ENCODE measurements around the gene AQP2.

AQP2 gene, protein sequence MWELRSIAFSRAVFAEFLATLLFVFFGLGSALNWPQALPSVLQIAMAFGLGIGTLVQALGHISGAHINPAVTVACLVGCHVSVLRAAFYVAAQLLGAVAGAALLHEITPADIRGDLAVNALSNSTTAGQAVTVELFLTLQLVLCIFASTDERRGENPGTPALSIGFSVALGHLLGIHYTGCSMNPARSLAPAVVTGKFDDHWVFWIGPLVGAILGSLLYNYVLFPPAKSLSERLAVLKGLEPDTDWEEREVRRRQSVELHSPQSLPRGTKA

DNA sequence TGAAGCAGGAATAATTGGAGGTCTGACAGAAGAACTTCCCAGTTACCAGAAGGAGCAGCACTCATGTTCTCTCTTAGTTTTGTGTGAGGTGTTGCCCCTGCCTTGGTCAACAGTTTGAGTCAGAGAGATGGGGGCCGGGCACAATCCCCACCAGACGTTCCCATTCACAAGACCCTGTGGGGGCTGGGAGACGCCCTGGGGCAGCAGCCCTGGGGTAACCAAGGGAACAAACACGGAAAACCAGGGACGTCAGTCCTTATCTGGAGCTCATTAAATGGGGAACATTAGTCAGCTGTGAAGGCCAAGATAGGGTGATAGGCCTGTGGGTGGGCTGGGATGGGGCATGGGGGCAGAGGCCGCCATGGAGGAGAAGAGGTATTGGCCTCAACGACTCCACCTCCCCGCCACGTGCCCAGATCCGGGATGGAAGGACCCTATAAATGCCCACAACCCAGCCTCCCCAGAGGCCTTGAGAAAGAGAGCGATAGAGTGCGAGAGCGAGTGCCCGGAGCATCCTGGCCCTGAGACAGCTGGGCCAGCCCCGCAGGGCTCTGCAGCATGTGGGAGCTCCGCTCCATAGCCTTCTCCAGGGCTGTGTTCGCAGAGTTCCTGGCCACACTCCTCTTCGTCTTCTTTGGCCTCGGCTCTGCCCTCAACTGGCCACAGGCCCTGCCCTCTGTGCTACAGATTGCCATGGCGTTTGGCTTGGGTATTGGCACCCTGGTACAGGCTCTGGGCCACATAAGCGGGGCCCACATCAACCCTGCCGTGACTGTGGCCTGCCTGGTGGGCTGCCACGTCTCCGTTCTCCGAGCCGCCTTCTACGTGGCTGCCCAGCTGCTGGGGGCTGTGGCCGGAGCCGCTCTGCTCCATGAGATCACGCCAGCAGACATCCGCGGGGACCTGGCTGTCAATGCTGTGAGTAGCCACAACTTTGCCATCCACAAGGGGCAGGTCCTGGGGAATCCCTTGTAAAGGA lies at the start of gene AQP2:
TSS of gene AQP2 (plus strand) at position 465 of the 979 bp plus-strand sequence. CDS start at position 559, 94 bp downstream.
- DNase-seq, result no peak

DNA sequence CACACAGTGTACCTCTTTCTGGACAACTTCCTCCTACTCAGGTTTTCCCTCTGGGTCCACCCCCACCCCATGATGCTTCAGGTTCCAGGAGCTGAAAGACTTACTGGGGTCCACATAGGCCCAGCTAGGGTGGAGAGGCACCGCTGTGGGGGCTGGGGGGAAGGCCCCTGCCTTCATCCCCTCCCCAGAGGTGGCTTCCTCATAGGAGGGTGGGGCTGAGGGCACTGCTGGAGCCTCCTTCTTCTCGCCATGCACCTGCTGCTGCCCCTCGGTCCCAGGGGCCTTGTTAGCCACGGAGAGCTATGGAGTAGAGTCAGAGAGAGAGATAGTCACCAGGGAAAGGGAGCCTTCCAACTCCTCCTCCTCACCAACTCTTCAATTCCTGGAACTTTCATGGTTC lies 49.5 kb upstream of the AQP2 start:
- DNase-seq, result no peak

DNA sequence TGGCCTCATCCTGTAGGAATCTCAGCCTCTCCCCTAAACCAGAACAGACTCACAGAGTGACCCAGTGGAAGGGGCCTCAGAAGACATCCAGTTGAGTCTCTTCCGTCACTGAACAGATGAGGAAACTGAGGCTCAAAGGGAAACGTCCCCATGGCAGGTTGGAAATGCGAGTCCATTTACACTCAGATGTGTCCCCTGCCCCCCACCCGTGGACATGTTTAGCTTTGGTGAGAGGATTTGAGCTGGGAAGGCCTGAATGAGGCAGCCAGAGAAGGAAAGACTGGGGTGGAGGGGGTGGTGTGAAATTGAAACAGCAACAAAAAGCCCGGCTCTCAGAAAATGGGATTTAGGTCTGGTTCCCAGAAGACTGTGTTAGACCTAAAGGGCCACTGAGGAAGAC lies 48.6 kb upstream of the AQP2 start:
- DNase-seq, result no peak

DNA sequence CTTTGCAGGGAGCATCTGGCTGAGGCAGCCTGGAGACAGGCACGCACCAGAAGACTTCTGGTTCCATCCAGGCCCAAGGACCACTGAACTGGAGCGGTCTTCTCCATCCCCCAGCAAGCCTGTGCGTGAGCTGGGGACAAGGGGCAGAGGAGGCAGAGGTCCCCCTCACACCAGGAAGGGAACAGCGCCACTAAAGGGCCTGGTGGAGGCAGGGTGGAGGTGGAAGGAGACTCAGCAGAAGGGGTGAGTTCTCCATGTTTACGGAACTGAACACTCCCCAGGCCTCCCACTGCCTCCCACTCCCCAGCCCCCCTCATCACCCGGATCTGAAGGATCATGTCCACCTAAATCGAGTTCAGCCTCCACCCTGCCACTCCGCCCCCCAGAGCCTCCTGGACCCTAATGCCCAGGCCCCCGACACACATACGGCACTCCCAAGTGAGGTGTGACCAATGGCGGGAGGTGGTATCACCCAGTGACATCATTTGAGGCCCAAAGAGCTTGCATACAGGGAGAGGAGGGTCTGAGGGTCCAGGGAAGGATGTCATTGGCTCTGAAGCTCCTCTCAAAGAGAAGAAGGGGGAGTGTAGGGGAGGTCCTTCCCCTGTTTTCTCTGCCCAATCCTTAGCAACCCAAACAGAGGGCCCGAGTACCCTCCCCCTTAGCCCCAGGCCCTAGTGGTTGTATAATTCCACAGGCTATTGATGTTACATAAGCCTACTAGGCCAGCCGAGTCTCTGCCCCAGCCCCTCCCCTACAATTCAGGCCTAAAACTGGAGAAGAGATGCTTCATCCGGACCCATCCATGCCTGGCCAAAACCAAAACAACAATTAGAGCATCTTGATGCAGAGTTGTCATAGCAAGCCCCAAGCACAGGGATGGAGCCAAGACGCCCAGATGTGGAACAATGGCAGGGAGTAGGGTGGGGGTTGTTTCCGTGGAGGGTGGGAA lies 47.9 kb upstream of the AQP2 start:
- no peak for DNase-seq

DNA sequence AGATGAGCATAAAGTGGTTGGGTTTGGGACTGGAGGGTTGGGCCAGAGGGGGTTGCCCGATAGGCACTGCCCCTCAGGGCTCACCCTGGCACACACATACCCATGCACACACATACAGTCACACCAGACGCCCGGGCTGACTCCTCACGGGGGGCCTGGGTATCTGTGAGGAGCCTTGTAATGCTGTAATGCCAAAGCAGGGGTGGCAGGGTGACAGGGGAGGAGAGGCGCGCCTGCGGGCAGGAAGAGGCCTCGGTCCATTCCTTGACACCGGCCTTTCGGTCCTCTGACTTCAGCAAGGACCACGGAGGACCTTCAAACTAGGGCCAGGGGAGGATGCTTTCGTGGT lies 47.2 kb upstream of the AQP2 start:
- no peak for DNase-seq

DNA sequence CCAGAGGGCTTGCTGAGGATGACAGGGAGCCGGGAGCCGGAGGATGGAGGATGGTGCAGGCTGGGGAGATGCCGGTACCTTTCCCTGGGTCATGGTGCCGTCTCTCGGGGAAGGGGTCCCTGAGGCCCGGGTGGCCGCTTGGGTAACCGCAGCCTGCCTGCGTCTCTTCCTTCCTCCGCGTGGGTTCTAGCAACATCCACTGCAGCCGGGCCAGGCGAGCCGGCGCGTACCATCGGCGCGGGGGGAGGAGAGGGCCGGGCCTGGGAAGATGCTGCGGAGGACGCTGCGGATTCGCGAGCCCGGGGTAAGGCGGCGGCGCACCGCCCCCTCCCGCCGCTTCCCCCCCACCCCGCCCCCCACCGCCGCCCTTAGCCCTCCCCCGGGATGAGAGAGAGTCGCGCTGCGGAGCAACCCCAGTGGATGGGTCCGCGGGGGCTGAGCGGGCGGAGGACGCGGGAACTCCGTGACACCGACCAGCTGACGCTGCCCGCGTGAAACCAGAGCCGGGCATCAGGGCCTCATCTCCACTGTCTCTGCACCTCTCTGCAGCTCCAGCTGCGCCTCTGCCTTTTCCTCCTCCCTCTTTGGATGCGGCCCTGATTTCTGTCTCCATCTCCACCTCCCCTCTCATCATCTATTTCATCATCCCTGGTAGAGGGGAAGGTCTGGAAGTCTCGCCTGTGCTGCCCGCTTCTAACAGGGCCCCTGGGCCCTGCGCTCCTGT lies 46.7 kb upstream of the AQP2 start, which contains the start of gene FAIM2:
TSS of gene FAIM2 (minus strand) at position 201 of the 724 bp plus-strand sequence. CDS start at position 93, 108 bp downstream.
- DNase-seq, result peak; percentile 57

DNA sequence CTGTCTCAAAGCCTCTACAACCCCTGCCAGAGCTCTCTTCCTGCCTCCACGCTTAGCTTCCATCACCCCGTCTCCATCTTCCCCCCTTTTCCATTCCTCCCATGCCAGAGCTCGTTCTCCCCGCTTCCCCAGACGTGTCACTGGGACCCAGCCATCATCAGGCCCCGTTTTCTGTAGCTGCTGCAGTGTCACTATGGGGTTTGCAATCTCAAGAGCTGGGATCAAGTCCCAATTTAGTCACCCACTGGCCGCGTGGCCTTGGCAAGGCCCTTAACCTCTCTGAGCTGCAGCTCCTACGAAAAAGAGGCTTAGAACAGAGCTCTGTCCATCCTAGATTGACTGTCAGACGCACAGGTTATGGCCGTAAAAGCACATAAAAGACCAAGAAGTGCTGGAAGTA lies 45.9 kb upstream of the AQP2 start:
- DNase-seq, result no peak

DNA sequence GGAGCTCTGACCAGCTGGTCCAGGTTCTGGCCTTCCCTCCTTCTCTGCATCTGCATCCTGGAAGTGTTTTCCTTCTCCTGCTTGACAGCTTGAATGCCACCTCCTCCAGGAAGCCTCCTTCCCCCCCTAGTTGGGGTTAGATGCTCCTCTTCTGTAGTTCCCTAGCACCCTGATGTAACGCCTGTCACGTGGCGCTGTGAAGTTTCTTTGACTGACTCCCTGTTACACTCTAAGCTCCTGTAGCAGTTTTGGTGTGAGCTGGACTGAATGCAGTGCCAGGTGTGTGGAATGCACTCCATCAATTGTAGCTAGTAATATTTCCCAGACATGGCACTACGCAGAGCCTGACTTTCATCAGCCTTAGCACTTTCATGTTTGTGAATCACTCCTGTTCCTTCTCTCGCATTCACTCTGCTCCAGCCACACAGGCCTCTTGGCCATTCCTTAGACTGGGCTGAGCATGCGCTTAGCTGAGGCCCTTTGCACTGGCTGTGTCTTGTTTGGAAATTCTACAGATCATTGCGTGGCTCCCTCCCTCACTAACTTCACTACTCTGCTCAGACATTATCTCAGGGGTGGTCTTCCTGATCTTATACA lies 44.7 kb upstream of the AQP2 start:
- DNase-seq, result no peak

DNA sequence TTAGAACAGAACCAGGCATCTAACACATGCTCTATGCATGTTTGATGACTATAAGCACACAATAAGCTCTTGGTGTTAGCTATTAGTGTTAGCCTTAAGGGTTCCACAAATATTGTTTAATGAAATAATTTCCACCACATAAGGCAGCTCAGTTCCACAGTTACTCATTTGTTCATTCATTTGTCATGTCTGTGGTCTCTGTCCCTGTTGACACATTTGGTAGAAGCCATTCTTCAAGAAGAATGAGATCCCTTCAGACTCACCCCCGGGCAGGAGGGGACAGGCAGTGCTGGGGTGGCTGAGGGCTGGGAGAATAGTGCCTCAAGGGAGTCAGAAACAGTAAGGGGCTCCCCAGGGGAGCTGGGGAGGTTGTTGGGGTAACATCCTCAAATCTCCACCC lies 43.2 kb upstream of the AQP2 start:
- no peak for DNase-seq

DNA sequence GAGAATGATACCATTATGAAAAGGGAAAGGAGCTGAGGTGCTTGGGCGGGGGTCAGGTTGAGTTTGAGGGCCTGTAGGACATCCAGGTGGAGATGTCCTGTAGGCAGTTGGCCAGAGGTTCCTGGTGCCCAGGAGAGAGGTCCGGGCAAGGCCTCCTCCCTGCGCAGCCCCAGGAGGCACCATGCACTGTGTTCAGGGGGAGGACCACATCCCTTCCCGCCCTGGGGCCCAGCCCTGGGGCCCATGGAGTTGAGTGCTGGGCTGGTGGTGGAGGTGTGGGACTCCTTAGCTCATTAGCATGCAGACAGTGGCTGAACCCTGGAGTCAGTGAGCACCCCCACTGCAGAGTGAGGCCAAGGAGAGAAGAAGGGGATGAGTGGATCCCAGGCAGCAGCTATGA lies 41.2 kb upstream of the AQP2 start:
- no peak for DNase-seq

DNA sequence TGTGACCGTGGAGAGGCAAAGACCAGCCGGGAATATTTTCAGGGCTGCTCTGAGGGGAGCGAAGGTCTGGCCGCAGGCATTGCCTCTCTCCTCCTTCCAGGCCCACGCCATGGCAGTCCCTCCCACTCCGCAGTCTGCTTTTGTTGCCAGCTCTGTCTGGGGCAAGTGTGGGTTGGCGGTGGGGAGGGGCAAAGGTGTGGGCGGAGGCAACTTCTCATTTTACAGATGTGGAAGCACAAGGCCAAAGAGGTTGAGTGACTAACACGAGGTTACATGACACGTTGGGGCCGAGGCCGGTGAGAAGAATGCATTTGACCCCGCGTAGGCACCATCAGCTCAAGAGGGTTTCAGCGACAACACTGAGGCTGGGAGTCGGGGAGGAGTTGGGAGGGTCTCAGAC lies 40.7 kb upstream of the AQP2 start:
- DNase-seq, result no peak

DNA sequence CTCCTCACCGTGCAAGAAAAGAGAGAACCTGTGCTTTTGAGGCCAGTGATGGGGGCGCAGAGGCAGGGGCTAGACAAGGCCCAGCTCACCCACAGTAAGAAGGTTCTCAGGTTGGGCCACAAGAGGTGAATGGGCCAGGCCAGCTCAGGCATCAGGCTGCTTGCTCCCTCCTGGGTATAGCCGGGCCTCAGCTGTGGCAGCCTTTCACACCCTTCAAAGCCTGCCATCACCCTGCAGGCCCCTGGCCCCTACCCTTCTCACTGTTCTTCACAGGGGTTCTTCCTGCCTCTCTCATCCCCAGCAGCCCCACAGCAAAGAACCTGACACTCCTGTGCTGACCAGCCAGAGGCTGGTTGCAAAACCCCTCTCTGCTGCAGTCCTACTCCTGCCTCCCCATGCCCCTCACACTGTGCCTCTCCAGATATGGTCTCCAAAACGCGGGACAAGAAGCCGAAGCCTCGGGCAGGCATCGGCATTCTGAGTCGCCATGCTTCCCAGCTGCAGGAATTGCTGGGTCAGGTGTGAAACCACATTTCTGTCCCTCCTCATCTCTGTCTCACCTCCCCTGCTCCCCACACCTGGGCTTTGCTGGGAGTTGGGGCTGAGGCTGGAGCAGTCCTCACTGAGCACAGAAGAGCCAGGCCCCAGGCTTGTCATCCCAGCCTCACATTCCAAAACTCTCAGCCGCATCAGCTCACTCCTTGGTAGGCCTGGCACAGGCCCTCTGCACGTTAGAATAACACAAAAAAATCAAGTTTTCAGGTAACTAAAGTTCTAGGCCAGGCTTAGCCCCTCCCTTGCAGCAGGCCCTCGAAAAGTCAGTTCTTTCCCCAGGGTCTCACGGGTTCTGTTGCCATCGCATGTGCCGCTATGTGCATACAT lies 40.0 kb upstream of the AQP2 start:
- no peak for DNase-seq

DNA sequence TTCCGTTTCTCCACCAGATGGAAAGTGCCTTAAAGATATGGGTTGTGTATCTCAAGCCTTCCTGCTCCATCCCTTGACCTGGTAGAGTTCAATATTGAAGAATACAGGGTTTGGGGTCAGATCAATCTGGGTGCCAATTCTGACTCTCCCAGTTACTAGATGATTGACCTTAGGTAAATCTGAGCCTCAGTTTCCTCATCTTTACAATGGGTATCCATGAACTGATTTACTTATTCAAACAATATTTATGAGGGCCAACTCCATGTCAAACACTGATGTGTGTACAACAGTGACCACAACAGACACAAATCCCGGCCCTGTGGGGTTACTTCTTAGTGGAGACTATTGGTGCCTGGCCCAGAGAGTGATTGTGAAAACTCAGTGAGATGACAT lies 39.3 kb upstream of the AQP2 start:
- no peak for DNase-seq

DNA sequence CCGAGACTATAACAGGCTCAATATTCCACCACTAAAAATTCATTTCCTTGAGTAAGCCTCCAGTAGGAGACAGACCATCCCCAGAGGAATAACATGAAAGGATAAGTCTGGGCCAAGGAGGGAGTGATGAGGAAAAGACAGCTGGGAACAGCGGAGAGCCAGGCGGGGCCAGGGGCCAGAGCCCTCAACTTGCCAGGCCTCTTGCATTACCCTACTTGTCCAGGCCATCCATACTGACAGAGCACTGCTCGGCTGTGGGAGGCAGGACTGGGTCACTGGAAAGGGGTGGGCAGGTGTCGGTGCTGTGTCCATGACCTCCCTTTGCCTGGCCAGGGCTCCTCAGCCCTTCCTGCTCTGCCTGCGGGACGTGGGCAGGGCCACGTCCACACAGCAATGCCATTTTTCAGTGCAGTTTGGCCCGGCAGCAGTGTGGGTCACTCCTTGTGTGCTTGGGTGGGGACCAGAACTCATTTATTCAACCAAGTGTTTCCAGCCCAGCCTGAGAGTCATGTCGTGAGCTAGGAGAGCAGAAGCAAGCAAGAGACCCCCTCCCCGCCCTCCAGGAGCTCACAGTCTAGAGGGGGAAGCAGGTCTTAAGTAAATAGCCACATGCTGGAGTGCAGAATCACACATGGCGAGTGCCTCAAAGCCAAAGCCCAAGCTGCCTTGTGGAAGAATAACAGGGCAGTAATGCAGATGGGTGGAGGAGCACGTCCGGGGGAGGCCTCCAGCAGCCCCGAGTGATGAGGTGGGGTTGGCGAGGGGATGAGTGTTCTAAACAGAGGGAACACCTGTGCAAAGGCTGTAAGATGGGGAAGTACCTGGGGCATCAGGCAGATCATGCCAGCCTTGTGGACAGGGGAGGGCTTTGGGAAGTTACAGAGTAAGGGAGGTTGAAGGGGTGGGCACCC lies 37.9 kb upstream of the AQP2 start:
- DNase-seq, result peak; percentile 3

DNA sequence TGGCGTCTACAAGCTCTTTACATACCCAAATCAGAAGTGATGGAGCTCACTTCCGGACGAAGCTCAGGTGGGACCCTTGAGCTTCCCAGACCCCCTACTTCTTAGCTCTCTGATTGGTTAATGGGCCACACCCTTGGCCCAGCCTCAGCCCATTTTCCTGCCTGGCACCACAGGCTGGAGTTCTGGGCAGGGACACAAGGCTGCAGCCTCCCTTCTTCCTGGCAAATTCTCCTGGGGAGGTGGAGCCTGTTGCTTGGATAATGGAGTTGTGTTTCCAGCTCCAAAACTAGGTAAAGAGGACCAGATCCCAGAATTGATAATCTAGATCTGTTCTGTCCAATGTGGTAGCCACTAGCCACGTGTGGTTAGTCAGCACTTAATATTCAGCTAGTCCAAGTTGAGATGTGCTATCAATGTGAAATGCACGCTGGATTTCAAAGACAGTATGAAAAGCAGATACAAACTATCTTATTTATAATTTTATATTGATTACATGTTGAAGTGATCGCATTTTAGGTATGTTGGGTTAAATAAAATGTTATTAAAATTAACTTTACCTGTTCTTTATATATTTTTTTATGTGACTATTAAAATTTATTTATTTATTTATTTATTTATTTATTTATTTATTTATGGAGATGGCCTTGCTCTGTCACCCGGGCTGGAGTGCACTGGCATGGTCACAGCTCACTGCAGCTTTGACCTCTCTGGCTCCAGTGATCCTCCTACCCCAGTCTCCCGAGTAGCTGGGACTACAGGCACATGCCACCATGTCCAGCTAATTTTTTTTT lies 34.2 kb upstream of the AQP2 start:
- no peak for DNase-seq

DNA sequence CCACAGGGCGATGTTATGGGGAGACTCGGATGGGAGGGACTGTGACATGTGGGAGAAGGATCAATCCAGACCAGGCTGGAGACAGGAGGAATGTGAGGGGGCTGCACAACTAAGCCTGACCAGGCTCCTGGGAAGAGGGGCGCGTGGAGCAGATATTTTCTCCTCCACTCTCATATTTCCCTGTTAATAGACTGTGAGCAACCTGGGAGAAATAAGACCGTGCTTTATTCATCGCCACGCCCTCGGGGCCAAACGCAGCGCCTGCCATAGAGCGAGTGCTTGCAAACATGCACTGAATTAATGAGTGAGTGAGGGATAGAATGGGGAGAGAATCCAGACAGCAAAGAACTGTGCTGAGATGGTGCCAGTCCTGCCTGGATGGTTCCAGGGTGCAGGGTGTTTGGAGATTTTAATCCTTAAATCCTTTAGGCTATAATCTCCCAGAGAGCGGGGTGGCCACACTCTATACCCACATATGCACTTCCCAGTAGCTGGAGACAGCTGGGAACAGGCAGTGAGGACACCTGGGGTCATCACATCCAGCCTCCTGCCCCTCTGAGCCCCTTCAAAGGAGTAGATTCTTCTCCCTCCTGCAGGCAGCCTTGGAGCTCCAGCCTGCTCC lies 33.3 kb upstream of the AQP2 start:
- DNase-seq, result no peak

DNA sequence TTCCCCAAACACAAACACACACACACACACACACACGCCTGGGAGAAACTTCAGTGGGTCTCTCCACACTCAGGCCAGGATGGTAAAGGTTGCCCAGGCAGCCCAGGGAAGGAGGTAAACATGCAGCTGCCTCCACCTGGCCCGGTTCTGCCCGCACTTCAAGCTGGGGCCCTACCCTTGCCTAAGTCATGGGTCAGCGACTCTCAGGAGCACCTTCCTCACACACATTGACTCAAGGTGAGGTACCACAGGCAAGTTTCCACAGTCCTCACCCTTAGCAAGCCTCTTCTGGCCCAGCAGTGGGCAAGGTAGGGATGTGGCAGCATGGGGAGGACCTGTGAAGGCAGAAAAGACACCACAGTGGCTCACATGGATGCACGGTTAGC lies 32.8 kb upstream of the AQP2 start:
- DNase-seq, result no peak

DNA sequence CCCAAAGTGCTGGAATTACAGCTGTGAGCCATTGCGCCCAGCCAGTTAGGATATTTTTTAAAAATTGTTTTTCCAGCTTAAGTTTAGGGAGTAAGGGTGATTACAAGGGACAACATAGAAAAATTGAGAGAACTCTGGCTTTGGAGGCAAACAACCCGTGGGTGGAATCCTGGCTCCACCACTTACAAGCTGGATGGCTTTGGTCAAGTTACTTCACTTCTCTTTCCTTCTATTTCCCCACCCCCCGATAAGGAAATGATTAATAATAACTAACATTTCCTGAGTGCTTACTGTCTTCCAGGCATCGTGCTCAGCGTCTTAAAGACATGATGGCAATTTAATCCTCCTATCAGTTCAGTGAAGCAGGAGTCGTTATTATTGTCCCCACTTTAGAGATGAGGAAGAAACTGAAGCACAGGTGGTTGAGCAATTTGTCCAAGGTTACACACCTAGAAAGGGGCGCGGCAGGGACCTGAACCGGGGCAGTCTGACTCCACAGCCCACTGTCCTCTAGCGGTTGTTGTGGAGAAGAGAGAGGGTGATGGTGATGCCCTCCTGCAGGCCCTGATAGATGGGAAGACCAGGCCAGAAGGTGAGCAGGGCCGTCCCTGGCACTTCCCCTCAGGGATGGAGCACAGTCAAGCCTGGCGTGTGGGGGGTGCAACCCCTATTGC lies 30.2 kb upstream of the AQP2 start:
- DNase-seq, result no peak

Measured in activated T-cell treated with anti-CD3 and anti-CD28 coated beads, Interleukin-2, amount 50 U/mL, for 1 hour (primary cell).